Glutamatergic neuron (in vitro differentiated cells): Measurements from ENCODE around the gene TMEM269. TPM values are rescaled to one million over a fixed set of nuclear protein-coding genes. Genes with fewer than 3 reads are reported as not detected.
"Not testable (repeated sequence)": the region's sequence is repeated elsewhere in the genome, so short reads cannot be mapped to it uniquely, and the experiment has no call there.

Experiments used
- DNase-seq: peaks from one replicate; pipeline ENCODE4 v3.0.0; 2022
- H3K27ac Mint-ChIP-seq: one replicate; pipeline ENCODE4 v1.8.0; 2020; ENCODE audit warnings: mild to moderate bottlenecking, mixed read lengths, inconsistent platforms; ENCODE audit not compliant: unreplicated experiment
- H3K27me3 Mint-ChIP-seq: one replicate; pipeline ENCODE4 v1.8.0; 2020; ENCODE audit warnings: mild to moderate bottlenecking, moderate library complexity, mixed read lengths, inconsistent platforms; ENCODE audit not compliant: unreplicated experiment
- H3K36me3 Mint-ChIP-seq: one replicate; pipeline ENCODE4 v1.8.0; 2020; ENCODE audit warnings: mild to moderate bottlenecking, mixed read lengths, inconsistent platforms; ENCODE audit not compliant: unreplicated experiment
- H3K4me1 Mint-ChIP-seq: one replicate; pipeline ENCODE4 v1.8.0; 2020; ENCODE audit warnings: mild to moderate bottlenecking, low read depth, mixed read lengths, inconsistent platforms; ENCODE audit not compliant: unreplicated experiment
- H3K4me3 Mint-ChIP-seq: one replicate; pipeline ENCODE4 v1.8.0; 2020; ENCODE audit warnings: mild to moderate bottlenecking, mixed read lengths, inconsistent platforms; ENCODE audit not compliant: unreplicated experiment
- H3K9me3 Mint-ChIP-seq: one replicate; pipeline ENCODE4 v1.8.0; 2020; ENCODE audit warnings: mild to moderate bottlenecking, moderate library complexity, mixed read lengths, inconsistent platforms; ENCODE audit not compliant: unreplicated experiment
- CTCF ChIP-seq: fragments of 200-600 bp; sonication (generic); IDR thresholded peaks from one replicate; pipeline ENCODE4 v1.5.0; 2021; ENCODE audit not compliant: partially characterized antibody, unreplicated experiment
- total RNA-seq: library from RNA; stranded (reverse); fragmentation: NEBNext Ultra II Directional; extraction: Animal tissue kit (Norgen Biotek cat#: 25700); gene quantifications from one replicate; pipeline ENCODE4 v1.2.1, GENCODE V29; 2021; ENCODE audit not compliant: unreplicated experiment

TMEM269 gene
- total RNA-seq, 1 donor from 2014 or later: 0.32 TPM

- peaks cover 36% of the 10 kb centered on the region for H3K36me3 Mint-ChIP-seq
Measured at GRCh38 chr1:42748021-42748420, 36.8 kb upstream of the TMEM269 start.

GRCh38 chr1:42748461-42749410 lies 36.1 kb upstream of the TMEM269 start:
- Mint-ChIP-seq H3K4me1 (peaks cover 7% of the 10 kb centered on the region), H3K36me3 (peaks cover 40% of the 10 kb centered on the region), H3K27me3 (peaks cover 12% of the 10 kb centered on the region), H3K4me3 (no peak overlapping the region), H3K27ac (no peak overlapping the region), H3K9me3 (peaks cover 6% of the 10 kb centered on the region)
- no peak for DNase-seq
- no peak for TF ChIP-seq CTCF

More at GRCh38 chr1:42748021-42748420, 36.8 kb upstream of the TMEM269 start:
- H3K4me1 Mint-ChIP-seq: peaks cover 11% of the 10 kb centered on the region
- H3K4me3 Mint-ChIP-seq: no peak overlapping the region
- peaks cover 16% of the 10 kb centered on the region for H3K27me3 Mint-ChIP-seq
- no peak overlapping the region for H3K27ac Mint-ChIP-seq
- DNase-seq: no peak
- H3K9me3 Mint-ChIP-seq: peaks cover 9% of the 10 kb centered on the region
- no peak for TF ChIP-seq CTCF

- peaks cover 8% of the 10 kb centered on the region for H3K9me3 Mint-ChIP-seq
- no peak for TF ChIP-seq CTCF
- peaks cover 13% of the 10 kb centered on the region for H3K27me3 Mint-ChIP-seq
- H3K36me3 Mint-ChIP-seq: peaks cover 48% of the 10 kb centered on the region
- DNase-seq: no peak
- H3K4me1 Mint-ChIP-seq: peaks cover 4% of the 10 kb centered on the region
- no peak overlapping the region for H3K27ac Mint-ChIP-seq
- H3K4me3 Mint-ChIP-seq: no peak overlapping the region
Measured at GRCh38 chr1:42750041-42750440, 34.8 kb upstream of the TMEM269 start.

- Mint-ChIP-seq H3K27me3 (peaks cover 10% of the 10 kb centered on the region), H3K36me3 (peaks cover 44% of the 10 kb centered on the region), H3K27ac (peak overlapping the region; percentile 48)
- DNase-seq, H3K4me3 Mint-ChIP-seq, H3K9me3 Mint-ChIP-seq, H3K4me1 Mint-ChIP-seq: not testable (repeated sequence)
Measured at GRCh38 chr1:42751511-42752070, 33.2 kb upstream of the TMEM269 start.

GRCh38 chr1:42752284-42752683 lies 32.5 kb upstream of the TMEM269 start:
- peaks cover 10% of the 10 kb centered on the region for H3K27me3 Mint-ChIP-seq
- TF ChIP-seq CTCF: no peak

More at GRCh38 chr1:42752284-42752683, 32.5 kb upstream of the TMEM269 start:
- H3K36me3 Mint-ChIP-seq: peaks cover 44% of the 10 kb centered on the region
- H3K4me1 Mint-ChIP-seq: peaks cover 7% of the 10 kb centered on the region
- peak overlapping the region; percentile 48 for H3K27ac Mint-ChIP-seq
- DNase-seq: no peak
- no peak overlapping the region for H3K4me3 Mint-ChIP-seq
- peaks cover 12% of the 10 kb centered on the region for H3K9me3 Mint-ChIP-seq
